Psoas muscle (tissue), 8 donors: ENCODE results near the gene TMEM63A. TPM values are rescaled to one million over a fixed set of nuclear protein-coding genes. Genes with fewer than 3 reads are reported as not detected.

Experiments used
- ATAC-seq, 4 donors: fragments of 200-7000 bp; cut with Tn5 transposase; one replicate each; pipeline ENCODE4 v1.9.1; 2020; ENCODE audit warnings: moderate library complexity in 3 of 4, mild to moderate bottlenecking in 2 of 4
- DNase-seq, 2 donors: peaks; one replicate each; pipeline ENCODE4 v3.0.0-alpha.2; 2020
- H3K27ac ChIP-seq: fragments of 200-600 bp; one replicate; pipeline ENCODE4 v1.8.0; 2022
- H3K27me3 ChIP-seq, 3 donors: fragments of 200-600 bp in 1 of 3; one replicate each; pipeline versions ENCODE4 v1.6.1 to v1.8.0; 2013 to 2022; ENCODE audit warnings: low read length in 2 of 3, mild to moderate bottlenecking in 2 of 3, moderate library complexity in 1 of 3; ENCODE audit not compliant: insufficient read depth in 3 of 3
- H3K36me3 ChIP-seq, 2 donors: fragments of 200-600 bp in 1 of 2; one replicate each; pipeline versions ENCODE4 v1.6.1 to v1.8.0; 2013 to 2022; ENCODE audit warnings: low read depth in 1 of 2, mild to moderate bottlenecking in 1 of 2, moderate library complexity in 1 of 2; ENCODE audit not compliant: insufficient read depth in 1 of 2
- H3K4me1 ChIP-seq: fragments of 200-600 bp; one replicate; pipeline ENCODE4 v1.8.0; 2022
- H3K4me3 ChIP-seq: fragments of 200-600 bp; one replicate; pipeline ENCODE4 v1.8.0; 2022; ENCODE audit warnings: mild to moderate bottlenecking
- H3K9me3 ChIP-seq: fragments of 200-600 bp; one replicate; pipeline ENCODE4 v1.8.0; 2022
- CTCF ChIP-seq: fragments of 200-600 bp; IDR thresholded peaks from one replicate; pipeline ENCODE4 v1.8.0; 2022; ENCODE audit warnings: antibody characterized with exemption
- WGBS, 3 donors: extraction: QIAGEN DNeasy Blood & Tissue Kit; methylation state at CpG; one replicate each; pipeline versions ENCODE4 v1.1.6 to v1.1.7; 2013; 5-methylcytosine and 5-hydroxymethylcytosine counted together
- intact Hi-C, 2 donors: fragments of 100-400 bp; cut with DNase I; formaldehyde crosslinking; loops; one replicate each; pipeline versions ENCODE4 v1.11.0 to v1.14.2; 2022
- polyA plus RNA-seq, 3 donors: library from polyadenylated mRNA; stranded (reverse); fragments of 200-250 nt; gene quantifications; one replicate each; pipeline ENCODE4 v1.2.3, GENCODE V29; 2013
- total RNA-seq, 4 donors: library from RNA; stranded (reverse); fragmentation: NEBNext Ultra II Directional in 2 of 4; extraction: Animal tissue kit (Norgen Biotek cat#: 25700) in 2 of 4; gene quantifications; one replicate each; pipeline versions ENCODE4 v1.2.1 to v1.2.4, GENCODE V29; 2021 to 2023
- donor health status: healthy with polysubstance abuse.
- donor health status: DM: no; HTN: no; CAD: no; lungs with moderate emphysema.
- donor health status: Bipolar disorder and iron deficiency.
- donor health status: healthy.
- donor health status: DM: yes; HTN: yes; CAD: no.
- donor health status: DM: no; HTN: no; CAD: no.
- donor health status: DM: no; HTN: no; CAD: no.
- donor health status: DM: yes; HTN: yes; CAD: no.

The TMEM63A gene
- total and polyA plus RNA-seq, 7 donors, result 7.1 to 17.9 (median 14.2) TPM

- Histone ChIP-seq H3K27ac (no peak overlapping the region), H3K4me1 (no peaks in the 10 kb centered on the region), H3K9me3 (no peaks in the 10 kb centered on the region), H3K27me3 (no peaks in the 10 kb centered on the region), H3K36me3 (peaks cover 0 to 91% of the 10 kb centered on the region in 2 donors), H3K4me3 (no peak overlapping the region)
- intact Hi-C loops, result loop anchor here (2.0 to 5.0 kb wide), 3 partner anchors 66 to 372 kb away; partner anchors contain the start of gene SRP9 (in 1 of the 2)
- 74 to 82% (median 76%) methylated on average over 17 to 18 of the region's 18 CpGs for WGBS, 3 donors
- ATAC-seq, result no peak
- no peak for TF ChIP-seq CTCF
- no peak for DNase-seq
Observed at GRCh38 chr1:225844236-225845061, 37.7 kb downstream of the TMEM63A start.

- no peaks in the 10 kb centered on the region for H3K27me3 ChIP-seq
- intact Hi-C loops, result loop anchor here in 1 of 2 donors (1.0 kb wide), 1 partner anchor 367 kb away; no protein-coding TSS in a partner anchor
- no peak overlapping the region for H3K4me3 ChIP-seq
- no peaks in the 10 kb centered on the region for H3K9me3 ChIP-seq
- H3K36me3 ChIP-seq, result peaks cover 0 to 100% of the 10 kb centered on the region in 2 donors
- no peak for ATAC-seq
- WGBS, 3 donors, result 76 to 78% (median 76%) methylated on average over 6 of the region's 6 CpGs
- no peaks in the 10 kb centered on the region for H3K4me1 ChIP-seq
- no peak for TF ChIP-seq CTCF
- no peak for DNase-seq
- H3K27ac ChIP-seq, result no peak overlapping the region
Observed at GRCh38 chr1:225843426-225843795, 38.8 kb downstream of the TMEM63A start.

GRCh38 chr1:225842788-225843425 lies 39.3 kb downstream of the TMEM63A start:
- ATAC-seq (no peak), DNase-seq (no peak)
- intact Hi-C loops, result loop anchor here in 1 of 2 donors (1.0 kb wide), 1 partner anchor 367 kb away; no protein-coding TSS in a partner anchor
- H3K9me3 ChIP-seq, result no peaks in the 10 kb centered on the region
- no peak overlapping the region for H3K27ac ChIP-seq
- no peaks in the 10 kb centered on the region for H3K27me3 ChIP-seq
- no peaks in the 10 kb centered on the region for H3K4me1 ChIP-seq
- no peak for TF ChIP-seq CTCF
- H3K36me3 ChIP-seq, result peaks cover 0 to 100% of the 10 kb centered on the region in 2 donors
- WGBS, 3 donors, result 85 to 86% (median 85%) methylated on average over 6 of the region's 6 CpGs
- no peak overlapping the region for H3K4me3 ChIP-seq

GRCh38 chr1:225842074-225842473 lies 40.1 kb downstream of the TMEM63A start:
- no peak for DNase-seq
- peaks cover 0 to 100% of the 10 kb centered on the region in 2 donors for H3K36me3 ChIP-seq
- H3K9me3 ChIP-seq, result no peaks in the 10 kb centered on the region
- no peak for ATAC-seq
- no peaks in the 10 kb centered on the region for H3K27me3 ChIP-seq
- intact Hi-C loops, result no loop called here
- no peak overlapping the region for H3K4me3 ChIP-seq
- WGBS, 3 donors, result 84 to 89% (median 85%) methylated on average over 10 to 12 of the region's 12 CpGs
- H3K27ac ChIP-seq, result no peak overlapping the region
- TF ChIP-seq CTCF, result no peak
- H3K4me1 ChIP-seq, result no peaks in the 10 kb centered on the region
